ENCODE results near the gene PTPRT. TPM values are rescaled to one million over a fixed set of nuclear protein-coding genes. Genes with fewer than 3 reads are reported as not detected.

PTPRT gene
- total and polyA plus RNA-seq, 2 of the 4 experiments (the other 2 are of a cell fraction), result not detected

DNA sequence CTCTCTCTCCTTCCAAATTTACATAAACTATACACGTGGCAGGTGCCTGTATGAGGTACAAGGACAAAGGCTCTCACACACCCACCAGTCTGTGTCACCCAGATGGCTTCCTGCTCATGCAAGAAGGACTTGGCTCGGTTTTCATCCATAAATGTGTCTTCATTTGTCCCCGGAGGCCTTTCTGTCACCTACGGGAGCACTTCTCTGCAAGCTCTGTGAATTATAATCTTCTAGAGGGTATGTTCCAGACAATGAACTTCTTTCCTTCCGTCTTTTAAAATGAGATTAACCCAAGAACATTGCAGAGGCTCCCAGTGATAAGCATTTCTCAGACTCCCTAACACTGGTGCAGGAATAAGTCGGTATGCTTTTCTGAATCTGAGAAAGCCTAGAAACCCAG, 123.6 kb downstream of the PTPRT start:
- in situ Hi-C loops (cut with MboI; ENCODE audit: low sequenced_read_pairs), result no loop called here
- H3K14ac ChIP-seq (replicated peaks; ENCODE audit: low read depth, low read length), result no peak overlapping the region

More for the DNA sequence above, 123.6 kb downstream of the PTPRT start:
- H2AK5ac ChIP-seq (ENCODE audit: low read depth, low read length), result no peak overlapping the region
- no peak overlapping the region for H4K5ac ChIP-seq (ENCODE audit: low read depth, low read length)
- no peak for TF ChIP-seq POLR2A (IDR thresholded peaks at IDR 0.05; ENCODE audit: low read depth, low read length)
- TF ChIP-seq, protein P1, sequence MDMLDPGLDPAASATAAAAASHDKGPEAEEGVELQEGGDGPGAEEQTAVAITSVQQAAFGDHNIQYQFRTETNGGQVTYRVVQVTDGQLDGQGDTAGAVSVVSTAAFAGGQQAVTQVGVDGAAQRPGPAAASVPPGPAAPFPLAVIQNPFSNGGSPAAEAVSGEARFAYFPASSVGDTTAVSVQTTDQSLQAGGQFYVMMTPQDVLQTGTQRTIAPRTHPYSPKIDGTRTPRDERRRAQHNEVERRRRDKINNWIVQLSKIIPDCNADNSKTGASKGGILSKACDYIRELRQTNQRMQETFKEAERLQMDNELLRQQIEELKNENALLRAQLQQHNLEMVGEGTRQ (IDR thresholded peaks at IDR 0.05; ENCODE audit: low read depth, low read length), result no peak
- no peak for TF ChIP-seq RCOR1 (IDR thresholded peaks at IDR 0.05; ENCODE audit: insufficient replicate concordance, low read length)
- no peak for TF ChIP-seq RAD21 (IDR thresholded peaks at IDR 0.05; ENCODE audit: low read length)
- no peak for TF ChIP-seq CEBPB (IDR thresholded peaks at IDR 0.05; ENCODE audit: low read depth, low read length)
- TF ChIP-seq CHD1 (IDR thresholded peaks at IDR 0.05; ENCODE audit: low read depth, low read length), result no peak
- TF ChIP-seq MAFK (IDR thresholded peaks at IDR 0.05; ENCODE audit: low read depth, low read length), result no peak
- TF ChIP-seq FOS (IDR thresholded peaks at IDR 0.05; ENCODE audit: low read depth, low read length), result no peak
- TF ChIP-seq MAZ (IDR thresholded peaks at IDR 0.05; ENCODE audit: borderline replicate concordance, low read depth, low read length), result no peak
- no peak for TF ChIP-seq SMC3 (IDR thresholded peaks at IDR 0.05; ENCODE audit: low read depth, low read length)
- no peak for TF ChIP-seq BHLHE40 (IDR thresholded peaks at IDR 0.05; ENCODE audit: low read depth, low read length)
- no peak for TF ChIP-seq MXI1 (IDR thresholded peaks at IDR 0.05; ENCODE audit: borderline replicate concordance, low read depth, low read length)
- TF ChIP-seq, protein P2, sequence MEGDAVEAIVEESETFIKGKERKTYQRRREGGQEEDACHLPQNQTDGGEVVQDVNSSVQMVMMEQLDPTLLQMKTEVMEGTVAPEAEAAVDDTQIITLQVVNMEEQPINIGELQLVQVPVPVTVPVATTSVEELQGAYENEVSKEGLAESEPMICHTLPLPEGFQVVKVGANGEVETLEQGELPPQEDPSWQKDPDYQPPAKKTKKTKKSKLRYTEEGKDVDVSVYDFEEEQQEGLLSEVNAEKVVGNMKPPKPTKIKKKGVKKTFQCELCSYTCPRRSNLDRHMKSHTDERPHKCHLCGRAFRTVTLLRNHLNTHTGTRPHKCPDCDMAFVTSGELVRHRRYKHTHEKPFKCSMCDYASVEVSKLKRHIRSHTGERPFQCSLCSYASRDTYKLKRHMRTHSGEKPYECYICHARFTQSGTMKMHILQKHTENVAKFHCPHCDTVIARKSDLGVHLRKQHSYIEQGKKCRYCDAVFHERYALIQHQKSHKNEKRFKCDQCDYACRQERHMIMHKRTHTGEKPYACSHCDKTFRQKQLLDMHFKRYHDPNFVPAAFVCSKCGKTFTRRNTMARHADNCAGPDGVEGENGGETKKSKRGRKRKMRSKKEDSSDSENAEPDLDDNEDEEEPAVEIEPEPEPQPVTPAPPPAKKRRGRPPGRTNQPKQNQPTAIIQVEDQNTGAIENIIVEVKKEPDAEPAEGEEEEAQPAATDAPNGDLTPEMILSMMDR (conservative IDR thresholded peaks at IDR 0.05; ENCODE audit: low read depth, low read length), result no peak
- no peak for TF ChIP-seq NFE2L2 (IDR thresholded peaks at IDR 0.05; ENCODE audit: low read depth, low read length)
- TF ChIP-seq, protein P3, sequence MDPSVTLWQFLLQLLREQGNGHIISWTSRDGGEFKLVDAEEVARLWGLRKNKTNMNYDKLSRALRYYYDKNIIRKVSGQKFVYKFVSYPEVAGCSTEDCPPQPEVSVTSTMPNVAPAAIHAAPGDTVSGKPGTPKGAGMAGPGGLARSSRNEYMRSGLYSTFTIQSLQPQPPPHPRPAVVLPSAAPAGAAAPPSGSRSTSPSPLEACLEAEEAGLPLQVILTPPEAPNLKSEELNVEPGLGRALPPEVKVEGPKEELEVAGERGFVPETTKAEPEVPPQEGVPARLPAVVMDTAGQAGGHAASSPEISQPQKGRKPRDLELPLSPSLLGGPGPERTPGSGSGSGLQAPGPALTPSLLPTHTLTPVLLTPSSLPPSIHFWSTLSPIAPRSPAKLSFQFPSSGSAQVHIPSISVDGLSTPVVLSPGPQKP (IDR thresholded peaks at IDR 0.05; ENCODE audit: borderline replicate concordance, low read depth, low read length), result no peak
- no peak for TF ChIP-seq RFX5 (IDR thresholded peaks at IDR 0.05; ENCODE audit: low read depth, low read length)
- no peak overlapping the region for H3K27ac ChIP-seq (ENCODE audit: insufficient read depth, low read length)
- dilution Hi-C loops (cut with HindIII; ENCODE audit: low sequenced_read_pairs, unreplicated experiment) (no loop called here), intact Hi-C loops (cut with micrococcal nuclease) (no loop called here)
- no peak overlapping the region for H2BK15ac ChIP-seq (ENCODE audit: low read depth, low read length)
- DNase-seq, result no peak
- H3K9me1 ChIP-seq (ENCODE audit: insufficient read depth, low read length), result no peaks in the 10 kb centered on the region
- no peak overlapping the region for H3K18ac ChIP-seq (ENCODE audit: low read depth, low read length)
- no CpG with 5 or more reads among the region's 6 CpGs for WGBS, 2 experiments (ENCODE audit: extremely low coverage in 2 of 2, insufficient read length in 1 of 2)
- no peaks in the 10 kb centered on the region for H3K36me3 ChIP-seq (ENCODE audit: control insufficient read depth, insufficient read depth, low read length)
- no peak overlapping the region for H3K4me3 ChIP-seq (ENCODE audit: insufficient read depth, low read depth, low read length)
- no peak overlapping the region for H3K56ac ChIP-seq (ENCODE audit: extremely low read depth, insufficient read depth, low read length)
- H2AFZ ChIP-seq (replicated peaks; ENCODE audit: low read length, poor library complexity), result no peak overlapping the region
- no peak overlapping the region for H3K4me2 ChIP-seq (ENCODE audit: low read depth, low read length)
- H2BK5ac ChIP-seq (ENCODE audit: low read depth, low read length, poor library complexity, severe bottlenecking), result no peak overlapping the region
- H3K9ac ChIP-seq (ENCODE audit: low read depth, low read length), result no peak overlapping the region
- H3K79me1 ChIP-seq (ENCODE audit: low read depth in 1 of 2, low read length in 2 of 2), result no peaks in the 10 kb centered on the region
- H3K9me3 ChIP-seq (ENCODE audit: control insufficient read depth, insufficient read depth, low read length), result peaks cover 23% of the 10 kb centered on the region
- no peaks in the 10 kb centered on the region for H3K4me1 ChIP-seq (ENCODE audit: control insufficient read depth, insufficient read depth, low read length)
- no peak overlapping the region for H4K91ac ChIP-seq (ENCODE audit: insufficient read depth, low read depth, low read length)
- H4K20me1 ChIP-seq (ENCODE audit: insufficient read depth, low read length), result no peaks in the 10 kb centered on the region
- H3K23ac ChIP-seq (ENCODE audit: low read depth, low read length), result no peak overlapping the region
- no peak overlapping the region for H2AK9ac ChIP-seq (replicated peaks; ENCODE audit: low read depth, low read length, poor library complexity)
- no peak overlapping the region for H3K4ac ChIP-seq (ENCODE audit: low read depth, low read length)
- no TSS peak for BruUV-seq (replicated peaks)
- H4K8ac ChIP-seq (ENCODE audit: low read depth in 2 of 2, low read length in 2 of 2), result no peak overlapping the region
- ChIA-PET POLR2A (ENCODE audit: unreplicated experiment) (no interaction called here), CTCF (no interaction called here)
- ATAC-seq (ENCODE audit: low read depth), result no peak
- H3K27me3 ChIP-seq (ENCODE audit: control insufficient read depth, insufficient read depth, low read length), result no peaks in the 10 kb centered on the region
- no peak overlapping the region for H2BK20ac ChIP-seq (ENCODE audit: low read depth, low read length)
- H2BK120ac ChIP-seq (ENCODE audit: low read depth, low read length), result no peak overlapping the region

All from IMR-90 (cell line).